ENCODE data around the gene PDE8B.
A peak's percentile ranks its signal among the peaks of the same experiment; 100 is the strongest.

The PDE8B gene

GRCh38 chr5:77282337-77283027 lies 72.0 kb downstream of the PDE8B start:
- FAIRE-seq (no peak), DNase-seq (ENCODE audit: low spot score) (no peak)

GRCh38 chr5:77285251-77285841 lies 74.9 kb downstream of the PDE8B start:
- no peak for DNase-seq (ENCODE audit: low spot score)
- no peak for FAIRE-seq

- FAIRE-seq = no peak
- peak; percentile 16 for DNase-seq (ENCODE audit: low spot score)
Observed at GRCh38 chr5:77292026-77292757, 81.7 kb downstream of the PDE8B start.

- FAIRE-seq = no peak
- no peak for DNase-seq (ENCODE audit: low spot score)
Observed at GRCh38 chr5:77294185-77294584, 83.7 kb downstream of the PDE8B start.

- FAIRE-seq (no peak), DNase-seq (ENCODE audit: low spot score) (no peak)
Observed at GRCh38 chr5:77295863-77296378, 85.4 kb downstream of the PDE8B start.

GRCh38 chr5:77298146-77298545 lies 87.7 kb downstream of the PDE8B start:
- no peak for DNase-seq (ENCODE audit: low spot score)

GRCh38 chr5:77300451-77300850 lies 90.0 kb downstream of the PDE8B start:
- FAIRE-seq (no peak), DNase-seq (ENCODE audit: low spot score) (no peak)

More at GRCh38 chr5:77298146-77298545, 87.7 kb downstream of the PDE8B start:
- FAIRE-seq = no peak

- FAIRE-seq = no peak
Observed at GRCh38 chr5:77301447-77301883, 91.0 kb downstream of the PDE8B start.

GRCh38 chr5:77302247-77302646 lies 91.8 kb downstream of the PDE8B start:
- DNase-seq (ENCODE audit: low spot score) (no peak), FAIRE-seq (no peak)

More at GRCh38 chr5:77301447-77301883, 91.0 kb downstream of the PDE8B start:
- DNase-seq (ENCODE audit: low spot score) = no peak

GRCh38 chr5:77302653-77303052 lies 92.2 kb downstream of the PDE8B start:
- FAIRE-seq = no peak
- no peak for DNase-seq (ENCODE audit: low spot score)

- FAIRE-seq = no peak
- DNase-seq (ENCODE audit: low spot score) = no peak
Observed at GRCh38 chr5:77304388-77304787, 93.9 kb downstream of the PDE8B start.

GRCh38 chr5:77305222-77305846 lies 94.9 kb downstream of the PDE8B start:
- DNase-seq (ENCODE audit: low spot score) = no peak

GRCh38 chr5:77305956-77306355 lies 95.5 kb downstream of the PDE8B start:
- FAIRE-seq (no peak), DNase-seq (ENCODE audit: low spot score) (no peak)

More at GRCh38 chr5:77305222-77305846, 94.9 kb downstream of the PDE8B start:
- no peak for FAIRE-seq

GRCh38 chr5:77306531-77306930 lies 96.1 kb downstream of the PDE8B start:
- FAIRE-seq = no peak
- no peak for DNase-seq (ENCODE audit: low spot score)

GRCh38 chr5:77308154-77308960 lies 97.9 kb downstream of the PDE8B start:
- DNase-seq (ENCODE audit: low spot score) (no peak), FAIRE-seq (no peak)

- no peak for DNase-seq (ENCODE audit: low spot score)
- FAIRE-seq = no peak
Observed at GRCh38 chr5:77309140-77309539, 98.7 kb downstream of the PDE8B start.

GRCh38 chr5:77310494-77311213 lies 100.2 kb downstream of the PDE8B start:
- DNase-seq (ENCODE audit: low spot score) (no peak), FAIRE-seq (no peak)

GRCh38 chr5:77311214-77311571 lies 100.7 kb downstream of the PDE8B start:
- no peak for FAIRE-seq
- DNase-seq (ENCODE audit: low spot score) = no peak

- DNase-seq (ENCODE audit: low spot score) (no peak), FAIRE-seq (no peak)
Observed at GRCh38 chr5:77312413-77312812, 101.9 kb downstream of the PDE8B start.
